SW480 (cell line): ENCODE results near the gene HMGCR.

ENCODE experiments used
- DNase-seq: peaks from one replicate; pipeline ENCODE4 v3.0.0-alpha.2; 2016; ENCODE audit warnings: low spot score

Gene HMGCR

GRCh38 chr5:75381456-75381855, 44.4 kb downstream of the HMGCR start:
- DNase-seq, result no peak

- DNase-seq, result no peak
Measured at GRCh38 chr5:75384218-75384617, 47.2 kb downstream of the HMGCR start.

- DNase-seq, result no peak
Measured at GRCh38 chr5:75387806-75388205, 50.8 kb downstream of the HMGCR start.

DNA sequence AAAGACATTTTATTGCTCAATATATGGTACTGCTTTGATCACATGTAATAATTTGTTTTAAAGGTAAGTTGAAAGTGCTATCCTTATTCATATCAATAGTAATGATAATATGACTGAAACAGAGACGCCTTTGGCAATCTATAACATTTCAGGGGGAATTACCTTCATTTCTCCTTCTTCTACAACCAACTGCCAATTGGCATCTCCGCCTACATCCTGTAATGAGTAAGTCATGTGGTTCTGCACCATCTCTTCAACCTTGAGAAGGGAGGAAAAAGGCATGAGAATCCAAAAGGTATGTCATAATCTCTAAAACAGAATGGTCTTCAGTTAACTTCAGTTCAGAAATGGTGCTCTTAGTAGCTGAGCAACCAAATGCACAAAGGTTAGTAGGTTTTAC, 52.4 kb downstream of the HMGCR start:
- no peak for DNase-seq

- DNase-seq, result no peak
Measured at GRCh38 chr5:75395277-75395676, 58.3 kb downstream of the HMGCR start.

GRCh38 chr5:75405296-75405695, 68.3 kb downstream of the HMGCR start:
- DNase-seq, result peak; percentile 6
